Hair follicular keratinocyte (primary cell): ENCODE results near the gene SLC25A33. TPM values are rescaled to one million over a fixed set of nuclear protein-coding genes. Genes with fewer than 3 reads are reported as not detected.

Source experiments
- total RNA-seq: library from RNA; depleted of rRNA; stranded (reverse); fragments of >200 nt; gene quantifications from 2 replicates; pipeline ENCODE4 v1.2.3, GENCODE V29; 2015

SLC25A33 gene
- 7.3 and 12.9 TPM in 2 replicates for total RNA-seq

GRCh38 chr1:9539165-9539828 lies at the start of gene SLC25A33:
SLC25A33 (plus strand) TSS chr1:9539465; CDS start chr1:9539692, 227 bp downstream.

GRCh38 chr1:9588551-9589143 lies 49.4 kb downstream of the SLC25A33 start, which contains the start of gene TMEM201:
TMEM201 (plus strand) TSS chr1:9588911; CDS start chr1:9588931, 20 bp downstream.

Other genes starting within 250 kb of the SLC25A33 start
- gene SPSB1, start 246.6 kb upstream of the SLC25A33 start, total RNA-seq, result 10.4 and 11.1 TPM in 2 replicates
- gene TMEM201, start 49.4 kb downstream of the SLC25A33 start, total RNA-seq, result 5.8 and 11.5 TPM in 2 replicates
- gene PIK3CD, start 112.3 kb downstream of the SLC25A33 start, total RNA-seq, result 24.5 and 31.2 TPM in 2 replicates